ENCODE measurements around the gene ERI3.

The ERI3 gene

DNA sequence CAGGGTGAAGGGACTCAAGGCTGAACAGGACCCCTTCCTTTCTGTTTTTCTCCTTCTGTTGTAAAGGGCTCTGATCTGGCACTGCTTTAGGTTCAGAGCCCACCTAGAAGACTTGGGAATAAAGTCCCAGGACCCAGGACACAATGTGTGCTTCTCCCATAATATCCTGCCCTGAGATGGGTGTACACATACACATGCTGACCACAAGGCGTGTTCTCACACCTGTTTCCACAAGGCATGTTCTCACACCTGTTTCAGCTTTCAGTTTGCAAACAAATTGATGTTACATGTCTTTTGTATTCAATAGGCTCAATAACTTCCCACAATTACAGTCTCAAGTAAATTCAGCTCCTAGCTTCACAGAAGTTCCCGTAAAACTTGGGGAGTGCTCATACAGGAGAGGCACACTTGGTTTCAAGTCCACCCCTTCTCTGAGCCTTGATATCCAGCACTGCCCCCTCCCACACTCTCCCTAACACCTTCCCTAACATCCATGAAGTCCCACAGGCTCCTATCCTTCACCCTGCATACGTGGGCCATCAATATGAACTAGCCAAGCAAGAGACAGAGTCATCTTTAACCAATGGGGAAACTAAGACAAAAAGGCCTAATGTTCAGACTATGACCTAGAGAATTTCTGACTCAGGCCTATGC, 41.7 kb downstream of the ERI3 start:
- H3K4me3 ChIP-seq (ENCODE audit: low read depth in 1 of 2, low read length in 2 of 2), result no peak overlapping the region
- H3K9ac ChIP-seq (ENCODE audit: low read depth, low read length), result no peak overlapping the region
- H3K36me3 ChIP-seq (ENCODE audit: insufficient read depth, low read length), result peaks cover 89% of the 10 kb centered on the region
- H3K27ac ChIP-seq (ENCODE audit: low read length), result no peak overlapping the region
- no peak for TF ChIP-seq EZH2 (IDR thresholded peaks at IDR 0.05; ENCODE audit: borderline replicate concordance, low read depth, low read length, severe bottlenecking)
- TF ChIP-seq, protein P1, sequence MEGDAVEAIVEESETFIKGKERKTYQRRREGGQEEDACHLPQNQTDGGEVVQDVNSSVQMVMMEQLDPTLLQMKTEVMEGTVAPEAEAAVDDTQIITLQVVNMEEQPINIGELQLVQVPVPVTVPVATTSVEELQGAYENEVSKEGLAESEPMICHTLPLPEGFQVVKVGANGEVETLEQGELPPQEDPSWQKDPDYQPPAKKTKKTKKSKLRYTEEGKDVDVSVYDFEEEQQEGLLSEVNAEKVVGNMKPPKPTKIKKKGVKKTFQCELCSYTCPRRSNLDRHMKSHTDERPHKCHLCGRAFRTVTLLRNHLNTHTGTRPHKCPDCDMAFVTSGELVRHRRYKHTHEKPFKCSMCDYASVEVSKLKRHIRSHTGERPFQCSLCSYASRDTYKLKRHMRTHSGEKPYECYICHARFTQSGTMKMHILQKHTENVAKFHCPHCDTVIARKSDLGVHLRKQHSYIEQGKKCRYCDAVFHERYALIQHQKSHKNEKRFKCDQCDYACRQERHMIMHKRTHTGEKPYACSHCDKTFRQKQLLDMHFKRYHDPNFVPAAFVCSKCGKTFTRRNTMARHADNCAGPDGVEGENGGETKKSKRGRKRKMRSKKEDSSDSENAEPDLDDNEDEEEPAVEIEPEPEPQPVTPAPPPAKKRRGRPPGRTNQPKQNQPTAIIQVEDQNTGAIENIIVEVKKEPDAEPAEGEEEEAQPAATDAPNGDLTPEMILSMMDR (IDR thresholded peaks at IDR 0.05; ENCODE audit: borderline replicate concordance, extremely low read depth, low read length, poor library complexity, severe bottlenecking), result no peak
- no peak overlapping the region for H2AFZ ChIP-seq (ENCODE audit: low read depth, low read length)
- H3K27me3 ChIP-seq (ENCODE audit: insufficient read depth, low read length, poor library complexity), result no peaks in the 10 kb centered on the region
- H3K4me2 ChIP-seq (ENCODE audit: insufficient read depth, low read length), result no peak overlapping the region
- peaks cover 11% of the 10 kb centered on the region; the same call in 1 of the 2 replicates for H4K20me1 ChIP-seq (ENCODE audit: insufficient read depth, low read length)
- ATAC-seq (ENCODE audit: insufficient read depth, low read depth) (no peak), DNase-seq (no peak)
- no peaks in the 10 kb centered on the region for H3K4me1 ChIP-seq (ENCODE audit: insufficient read depth, low read length)
- H3K9me3 ChIP-seq (ENCODE audit: insufficient read depth, low read length, severe bottlenecking), result no peaks in the 10 kb centered on the region
- no peaks in the 10 kb centered on the region for H3K79me2 ChIP-seq (ENCODE audit: insufficient read depth, low read length)

DNA sequence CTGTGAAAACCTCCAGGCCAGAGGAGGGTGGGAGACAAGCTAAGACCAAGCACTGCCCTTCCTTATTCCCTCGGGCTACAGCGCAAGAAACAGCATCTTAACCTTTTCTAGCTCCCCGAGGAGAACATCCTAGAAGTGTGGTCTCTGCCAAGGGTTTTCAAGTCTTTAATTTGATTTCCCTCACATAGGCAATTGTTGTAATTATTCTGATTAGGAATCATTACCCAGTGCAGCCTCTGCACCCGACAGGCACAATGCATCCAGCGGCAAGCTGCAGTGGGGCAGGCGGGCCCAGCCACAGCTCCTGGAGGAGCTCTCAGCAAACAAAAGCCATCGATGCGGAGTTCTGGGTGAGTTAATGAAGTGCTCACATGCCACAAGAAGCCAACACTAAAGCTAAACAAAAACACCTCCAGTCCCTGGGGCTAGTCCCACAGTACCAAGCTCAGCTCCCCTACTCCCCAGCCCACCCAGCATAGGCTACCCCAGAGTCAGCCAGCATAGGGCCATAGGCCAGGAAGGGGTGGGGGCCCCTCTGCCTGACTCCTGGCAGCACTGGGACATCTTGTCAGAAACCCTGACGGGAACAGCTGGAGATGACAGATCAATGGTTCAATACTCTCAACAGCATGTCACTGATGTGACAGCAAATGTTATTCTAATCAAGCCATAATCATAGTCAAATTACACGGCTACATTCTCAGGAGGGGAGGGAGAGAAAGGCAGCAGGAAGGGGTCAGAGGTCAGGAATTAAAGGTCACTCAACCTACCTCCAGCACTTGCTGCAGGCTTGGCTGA, 42.5 kb downstream of the ERI3 start:
- no peaks in the 10 kb centered on the region for H3K4me1 ChIP-seq (ENCODE audit: insufficient read depth, low read length)
- no peaks in the 10 kb centered on the region for H3K27me3 ChIP-seq (ENCODE audit: insufficient read depth, low read length, poor library complexity)
- H3K4me3 ChIP-seq (ENCODE audit: low read depth in 1 of 2, low read length in 2 of 2), result no peak overlapping the region
- H3K9ac ChIP-seq (ENCODE audit: low read depth, low read length), result no peak overlapping the region
- peaks cover 91% of the 10 kb centered on the region for H3K36me3 ChIP-seq (ENCODE audit: insufficient read depth, low read length)
- ATAC-seq (ENCODE audit: insufficient read depth, low read depth) (no peak), DNase-seq (no peak)
- peaks cover 11% of the 10 kb centered on the region; the same call in 1 of the 2 replicates for H4K20me1 ChIP-seq (ENCODE audit: insufficient read depth, low read length)
- no peak overlapping the region for H2AFZ ChIP-seq (ENCODE audit: low read depth, low read length)
- H3K79me2 ChIP-seq (ENCODE audit: insufficient read depth, low read length), result no peaks in the 10 kb centered on the region
- H3K4me2 ChIP-seq (ENCODE audit: insufficient read depth, low read length), result no peak overlapping the region
- TF ChIP-seq, protein P1 (IDR thresholded peaks at IDR 0.05; ENCODE audit: borderline replicate concordance, extremely low read depth, low read length, poor library complexity, severe bottlenecking), result no peak
- TF ChIP-seq EZH2 (IDR thresholded peaks at IDR 0.05; ENCODE audit: borderline replicate concordance, low read depth, low read length, severe bottlenecking), result no peak
- no peaks in the 10 kb centered on the region for H3K9me3 ChIP-seq (ENCODE audit: insufficient read depth, low read length, severe bottlenecking)
- no peak overlapping the region for H3K27ac ChIP-seq (ENCODE audit: low read length)

DNA sequence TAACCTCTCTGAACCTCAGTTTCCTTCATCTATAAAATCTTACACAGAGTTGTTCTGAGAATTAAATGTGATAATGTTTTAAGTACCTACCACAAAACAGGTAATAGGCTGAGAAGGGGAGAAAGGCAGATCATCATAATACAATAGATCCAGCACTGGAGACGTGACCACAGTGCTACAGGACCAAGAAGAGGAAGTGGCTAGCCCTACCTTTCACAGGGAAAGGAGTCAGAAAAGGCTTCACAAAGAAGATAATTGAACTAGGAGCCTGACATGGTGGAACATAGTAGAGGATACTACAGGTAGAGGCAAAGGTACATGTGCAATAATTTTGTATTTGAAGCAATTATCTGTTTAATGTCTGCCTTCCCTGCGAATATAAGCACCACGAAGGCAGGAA, 45.1 kb downstream of the ERI3 start:
- Histone ChIP-seq H3K36me3 (ENCODE audit: insufficient read depth, low read length) (peaks cover 93% of the 10 kb centered on the region), H3K9ac (ENCODE audit: low read depth, low read length) (no peak overlapping the region), H3K9me3 (ENCODE audit: insufficient read depth, low read length, severe bottlenecking) (no peaks in the 10 kb centered on the region), H3K27ac (ENCODE audit: low read length) (no peak overlapping the region), H3K79me2 (ENCODE audit: insufficient read depth, low read length) (no peaks in the 10 kb centered on the region), H3K4me1 (ENCODE audit: insufficient read depth, low read length) (no peaks in the 10 kb centered on the region), H4K20me1 (ENCODE audit: insufficient read depth, low read length) (peaks cover 17% of the 10 kb centered on the region), H2AFZ (ENCODE audit: low read depth, low read length) (no peak overlapping the region), H3K4me3 (ENCODE audit: low read depth in 1 of 2, low read length in 2 of 2) (no peak overlapping the region), H3K4me2 (ENCODE audit: insufficient read depth, low read length) (no peak overlapping the region), H3K27me3 (ENCODE audit: insufficient read depth, low read length, poor library complexity) (no peaks in the 10 kb centered on the region)
- TF ChIP-seq, protein P1 (IDR thresholded peaks at IDR 0.05; ENCODE audit: borderline replicate concordance, extremely low read depth, low read length, poor library complexity, severe bottlenecking), result no peak
- TF ChIP-seq EZH2 (IDR thresholded peaks at IDR 0.05; ENCODE audit: borderline replicate concordance, low read depth, low read length, severe bottlenecking), result no peak
- no peak for DNase-seq
- no peak for ATAC-seq (ENCODE audit: insufficient read depth, low read depth)

All from DND-41 (cell line).